EL (cell line): ENCODE data around the gene MAMLD1.

ENCODE experiments used
- DNase-seq: peaks from one replicate; pipeline ENCODE4 v3.0.0-alpha.2; 2016

The MAMLD1 gene

DNA sequence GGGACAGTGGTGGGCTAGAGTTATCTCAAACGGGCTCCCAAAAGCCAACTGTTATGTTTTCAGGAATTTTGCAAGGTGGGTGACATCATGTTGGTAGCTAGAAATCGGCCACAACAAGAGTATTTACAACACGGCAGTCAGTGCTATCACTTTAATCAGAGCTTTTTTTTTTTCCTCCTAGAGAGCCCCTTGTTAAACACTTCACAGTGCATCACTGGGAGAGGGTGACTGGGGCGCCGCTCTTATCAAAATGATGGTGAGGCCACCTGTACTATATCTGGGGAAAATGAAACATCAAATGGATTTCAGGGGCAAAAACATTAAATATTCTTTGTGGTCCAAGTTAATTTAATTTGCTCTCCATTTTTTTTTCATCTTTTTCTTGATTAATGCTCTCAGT is 44.9 kb downstream of the MAMLD1 start:
- no peak for DNase-seq

DNA sequence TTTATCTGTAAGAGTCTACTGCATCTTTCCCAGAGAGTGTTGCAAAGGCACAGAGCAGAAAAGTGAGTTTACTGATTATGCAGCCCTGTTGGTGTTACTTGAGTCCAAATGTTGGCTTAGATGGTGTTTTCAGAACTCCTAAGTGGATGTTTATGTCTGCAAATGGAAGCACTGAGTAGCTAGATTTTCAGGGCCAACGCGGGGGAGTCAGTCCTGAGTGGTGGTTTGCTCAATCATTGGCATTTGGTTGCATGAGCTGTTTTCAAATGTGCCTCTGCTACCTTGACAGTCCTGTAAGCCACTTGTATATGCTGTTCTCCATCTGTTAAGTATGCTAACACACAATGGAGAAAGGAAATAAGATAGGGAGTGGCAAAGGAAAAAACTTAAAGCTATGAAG is 45.4 kb downstream of the MAMLD1 start:
- DNase-seq: no peak

DNA sequence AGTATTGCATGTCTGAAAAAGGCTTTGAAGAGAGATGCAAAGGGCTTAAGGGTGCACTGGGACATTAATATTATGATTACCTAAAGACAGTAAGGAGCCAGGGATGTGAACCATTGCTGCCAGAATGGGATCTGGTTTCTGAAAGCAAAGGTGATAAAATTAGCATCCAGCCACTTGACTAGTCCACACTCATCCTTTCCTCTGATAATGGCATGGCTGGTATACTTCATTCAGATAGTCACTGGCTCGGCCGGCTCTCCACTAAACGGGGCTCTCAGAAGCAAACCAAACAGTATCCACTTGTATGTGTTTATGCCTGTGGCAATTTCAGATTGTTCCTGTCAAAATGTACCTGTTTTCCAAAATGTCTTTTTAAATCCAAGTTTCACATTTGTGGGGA is 46.4 kb downstream of the MAMLD1 start:
- DNase-seq: no peak

DNA sequence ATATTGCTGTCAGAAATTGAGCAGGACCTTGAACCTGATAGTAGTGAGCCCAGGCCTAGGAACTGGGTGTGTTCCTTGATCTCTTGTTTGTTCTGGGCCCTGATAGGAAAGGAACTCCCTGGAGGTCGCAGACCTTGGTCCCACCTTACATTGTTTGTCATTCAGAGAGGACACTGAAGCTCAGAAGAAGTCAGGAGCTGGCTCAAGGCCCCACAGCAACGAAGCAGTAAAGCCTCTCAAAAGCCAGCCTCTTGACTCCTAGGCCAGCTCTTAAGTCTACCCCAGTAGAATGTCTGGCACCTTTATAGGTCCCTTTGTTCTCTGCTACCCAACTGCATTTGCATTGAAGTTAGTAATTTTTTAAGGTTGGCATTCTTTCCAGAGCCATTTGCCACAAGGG is 46.8 kb downstream of the MAMLD1 start:
- no peak for DNase-seq

DNA sequence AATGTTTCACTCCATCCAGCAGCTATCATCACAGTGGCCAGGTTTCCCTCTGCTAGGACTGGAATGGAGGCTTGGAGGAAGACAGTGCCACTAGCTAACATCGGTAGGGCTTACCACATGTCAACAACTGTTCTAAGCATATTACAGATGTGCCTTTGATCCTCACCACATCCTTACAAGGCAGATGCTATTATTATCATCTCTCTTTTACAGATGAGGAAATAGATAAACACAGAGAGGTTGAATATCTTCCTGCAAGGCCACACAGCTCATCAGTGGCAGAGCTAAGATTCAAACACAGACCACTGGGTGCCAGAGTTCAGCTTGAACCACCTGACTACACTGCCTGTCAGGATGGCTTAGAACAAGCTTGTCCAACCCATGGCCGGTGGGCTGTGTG is 47.4 kb downstream of the MAMLD1 start:
- no peak for DNase-seq

DNA sequence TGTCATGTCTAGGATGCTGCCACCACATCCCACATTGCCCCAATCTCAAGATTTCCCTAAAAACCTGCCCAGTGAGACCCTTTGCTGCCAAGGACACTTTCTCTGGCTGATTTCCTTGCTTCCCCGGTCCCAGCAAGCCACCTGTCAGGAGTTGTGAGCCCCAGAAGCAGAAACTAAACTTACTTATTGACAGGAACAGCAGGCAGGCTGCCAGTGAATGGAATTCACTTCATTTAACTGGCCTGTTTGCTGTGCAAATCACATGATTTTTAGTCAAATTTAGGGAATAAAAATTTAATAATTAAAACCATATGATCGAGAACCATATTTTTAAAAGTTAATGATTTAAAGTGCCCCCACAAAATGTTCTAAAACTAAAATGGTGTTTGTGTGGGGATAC is 48.5 kb downstream of the MAMLD1 start:
- no peak for DNase-seq

DNA sequence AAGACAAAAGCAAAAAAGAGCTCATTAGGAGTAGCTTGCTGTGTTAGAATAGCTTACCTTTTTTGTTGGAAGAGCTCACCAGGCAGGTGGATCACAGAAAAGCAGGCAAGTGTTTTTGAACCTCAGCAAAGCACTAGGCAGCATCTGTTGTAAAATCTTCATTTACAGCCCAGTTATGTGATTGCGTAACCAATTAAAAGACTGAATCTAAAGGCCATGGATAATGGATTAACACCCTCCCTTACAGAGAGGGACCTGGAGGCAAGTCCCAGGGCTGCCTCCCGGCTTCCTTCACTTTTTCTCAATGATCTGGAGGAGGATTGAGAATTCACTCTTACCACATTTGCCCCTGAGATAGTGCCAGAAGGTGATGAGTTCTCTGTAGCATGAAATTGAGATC is 51.1 kb downstream of the MAMLD1 start:
- no peak for DNase-seq

DNA sequence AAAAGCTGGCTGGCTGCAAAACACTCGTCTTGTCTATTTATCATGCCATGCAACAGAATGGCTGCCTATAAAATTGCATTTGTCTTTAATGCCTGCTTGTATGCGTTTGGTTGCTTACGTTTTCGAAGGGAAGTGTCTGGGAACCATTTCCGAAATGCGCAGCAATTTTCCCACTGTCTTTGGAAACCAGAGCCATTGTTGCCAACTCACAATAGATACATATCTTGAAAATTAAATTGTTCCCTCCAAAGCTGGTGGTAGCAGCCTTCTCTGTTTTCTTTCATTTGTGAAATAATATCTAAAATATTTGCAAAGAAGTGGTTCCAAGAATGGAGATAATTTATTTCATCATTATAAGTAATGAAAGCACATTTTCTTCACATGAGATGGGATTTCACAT is 53.4 kb downstream of the MAMLD1 start:
- DNase-seq: no peak

DNA sequence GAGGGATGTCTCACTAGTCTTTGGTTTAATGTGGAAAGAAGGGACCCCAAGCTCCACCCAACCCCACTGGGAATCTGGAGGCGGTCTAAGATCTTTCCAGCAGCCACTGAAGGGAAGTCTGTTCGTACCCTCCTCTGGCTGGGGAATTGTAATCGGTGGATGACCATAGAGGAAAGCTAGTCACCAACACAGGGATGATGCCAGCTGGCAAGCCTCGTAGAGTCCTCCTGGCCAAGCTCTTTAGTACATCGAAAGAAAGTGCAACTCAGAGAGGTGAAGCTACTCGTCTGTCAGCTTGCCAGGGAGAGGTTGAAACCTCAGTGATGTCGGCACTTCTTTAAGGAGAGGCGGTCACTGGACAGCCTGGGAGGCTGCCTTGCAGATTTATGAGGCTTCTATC is 58.7 kb downstream of the MAMLD1 start:
- DNase-seq: no peak

DNA sequence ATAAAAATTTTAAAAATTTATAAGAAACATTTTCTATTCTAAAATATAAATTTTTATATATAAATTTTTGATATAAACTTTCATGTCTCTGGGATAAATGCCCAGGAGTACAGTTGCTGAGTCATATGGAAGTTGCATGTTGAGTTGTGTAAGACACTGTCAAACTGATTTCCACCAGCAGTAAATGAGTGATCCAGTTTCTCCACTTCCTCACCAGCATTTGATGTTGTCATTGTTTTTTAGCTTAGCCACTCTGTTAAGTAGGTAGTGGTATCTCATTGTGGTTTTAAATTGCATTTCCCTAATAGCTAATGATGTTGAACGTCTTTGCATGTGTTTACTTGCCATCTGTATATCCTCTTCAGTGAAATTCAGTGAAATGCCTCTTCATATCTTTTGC is 66.5 kb downstream of the MAMLD1 start:
- DNase-seq: peak; percentile 66

DNA sequence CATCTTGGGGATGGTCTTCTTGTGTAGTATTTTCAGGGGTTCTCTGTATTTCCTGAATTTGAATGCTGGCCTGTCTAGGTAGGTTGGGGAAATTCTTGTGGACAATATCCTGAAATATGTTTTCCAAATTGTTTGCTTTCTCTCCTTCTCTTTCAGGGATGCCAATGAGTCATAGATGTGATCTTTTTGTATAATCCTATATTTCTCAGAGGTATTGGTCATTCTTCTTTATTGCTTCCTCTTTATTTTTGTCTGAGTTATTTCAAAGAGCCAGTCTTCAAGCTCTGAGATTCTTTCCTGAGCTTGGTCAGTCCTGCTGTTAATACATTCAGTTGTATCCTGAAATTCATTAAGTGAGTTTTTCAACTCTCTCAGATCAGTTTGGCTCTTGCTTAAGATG is 73.1 kb downstream of the MAMLD1 start:
- DNase-seq: no peak

DNA sequence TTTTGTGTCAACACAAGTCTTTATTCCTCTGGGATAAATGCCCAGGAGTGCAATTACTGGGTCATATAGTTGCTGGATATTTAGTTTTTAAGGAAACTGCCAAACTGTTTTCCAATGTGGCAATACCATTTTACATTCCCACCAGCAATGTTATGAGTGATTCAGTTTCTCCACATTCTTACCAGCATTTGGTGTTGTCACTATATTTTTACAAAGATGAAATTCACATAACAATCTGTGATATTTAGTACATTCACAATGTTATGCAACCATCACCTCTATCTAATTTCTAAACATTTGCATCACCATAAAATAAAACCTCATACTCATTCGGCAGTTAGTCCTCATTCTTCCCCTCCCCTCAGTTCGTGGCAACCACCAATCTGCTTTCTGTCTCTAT is 75.0 kb downstream of the MAMLD1 start:
- DNase-seq: no peak

DNA sequence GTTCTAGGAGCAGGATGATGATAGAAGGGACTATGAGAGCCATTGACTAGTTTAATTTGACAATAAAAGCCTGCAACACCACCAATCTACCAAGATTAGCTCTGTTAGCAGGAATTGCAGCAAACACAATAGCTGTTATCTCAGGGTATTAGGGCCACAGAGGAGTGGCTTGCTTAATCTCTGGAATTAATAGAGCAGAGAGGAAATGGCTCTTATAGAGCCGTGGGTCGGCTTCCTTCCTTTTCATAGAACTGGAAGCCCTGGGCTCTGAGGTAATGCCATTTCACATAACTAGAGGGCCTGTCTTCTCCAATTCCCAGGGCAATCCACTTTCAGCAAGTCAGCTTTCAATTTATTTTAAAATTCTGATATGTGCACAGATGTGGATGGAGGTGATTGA is 83.0 kb downstream of the MAMLD1 start:
- DNase-seq: no peak

DNA sequence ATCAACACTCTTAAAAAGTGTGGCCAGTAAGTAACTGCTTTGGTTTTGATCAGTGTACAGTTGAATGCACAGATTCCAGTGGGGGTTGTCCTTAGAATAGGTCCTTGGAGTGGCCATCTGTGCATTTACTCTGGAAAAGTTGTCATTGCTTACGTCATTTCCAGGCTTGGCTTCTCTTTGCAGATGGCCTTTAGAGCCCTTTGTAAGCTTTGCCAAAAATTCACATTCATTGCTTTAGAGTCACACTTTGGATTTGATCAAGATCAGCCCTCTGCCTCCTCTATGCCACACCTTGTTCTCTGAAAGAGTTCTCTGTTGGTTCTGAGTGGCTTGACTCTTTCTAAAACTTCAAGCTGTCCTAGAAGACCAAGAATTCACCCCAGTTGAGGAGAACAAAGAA is 83.9 kb downstream of the MAMLD1 start:
- no peak for DNase-seq

DNA sequence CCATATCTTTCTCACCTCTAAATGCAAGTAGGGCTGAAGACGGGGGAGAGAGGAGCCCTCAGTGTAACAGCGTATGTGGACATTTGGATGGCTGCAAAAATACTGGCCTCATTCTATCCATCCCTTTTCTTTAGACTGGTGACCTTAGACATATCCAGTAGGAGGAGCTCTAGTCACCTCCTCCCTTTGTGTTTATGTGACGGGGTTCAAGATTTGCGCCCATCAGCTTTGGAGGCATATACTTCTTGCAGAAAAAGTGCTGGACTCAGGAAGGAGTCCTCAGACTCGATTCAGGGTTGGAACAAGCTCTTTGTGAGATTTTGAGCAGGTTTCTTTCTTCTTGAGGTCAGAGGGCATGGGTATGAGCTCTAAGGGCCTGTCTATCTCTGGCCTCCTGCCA is 86.2 kb downstream of the MAMLD1 start:
- DNase-seq: no peak

DNA sequence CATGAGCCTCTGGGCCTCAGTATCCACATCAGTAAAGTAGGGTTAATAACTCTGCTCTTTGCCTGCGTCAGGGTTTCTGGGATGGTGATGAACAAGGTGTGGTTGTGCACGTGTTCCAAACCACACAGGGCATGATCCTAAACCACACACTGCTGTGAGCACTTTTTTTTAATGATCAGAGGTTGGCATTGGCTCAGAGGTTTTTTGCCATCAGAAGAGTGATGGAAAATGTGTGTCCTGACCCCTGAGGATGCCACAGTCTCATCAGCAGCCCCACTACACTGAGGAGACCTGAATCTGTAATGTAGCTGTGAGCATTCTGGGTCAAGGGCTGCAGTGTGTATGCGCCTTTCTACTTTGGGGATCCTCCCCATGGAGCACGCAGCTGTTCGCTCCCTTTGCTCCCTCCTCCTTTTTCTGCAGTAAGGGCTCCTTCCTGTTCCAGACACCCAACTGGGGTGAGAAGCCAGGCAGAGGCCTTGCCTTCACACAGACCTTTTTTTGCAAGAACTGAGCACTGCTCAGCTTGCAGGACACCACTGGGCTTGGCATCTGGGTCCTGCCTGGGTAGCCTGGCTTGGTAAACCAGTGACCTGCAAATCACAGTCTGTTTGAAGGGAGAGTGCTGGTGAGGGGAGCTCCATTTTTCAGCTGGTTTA is 87.5 kb downstream of the MAMLD1 start:
- DNase-seq: no peak

DNA sequence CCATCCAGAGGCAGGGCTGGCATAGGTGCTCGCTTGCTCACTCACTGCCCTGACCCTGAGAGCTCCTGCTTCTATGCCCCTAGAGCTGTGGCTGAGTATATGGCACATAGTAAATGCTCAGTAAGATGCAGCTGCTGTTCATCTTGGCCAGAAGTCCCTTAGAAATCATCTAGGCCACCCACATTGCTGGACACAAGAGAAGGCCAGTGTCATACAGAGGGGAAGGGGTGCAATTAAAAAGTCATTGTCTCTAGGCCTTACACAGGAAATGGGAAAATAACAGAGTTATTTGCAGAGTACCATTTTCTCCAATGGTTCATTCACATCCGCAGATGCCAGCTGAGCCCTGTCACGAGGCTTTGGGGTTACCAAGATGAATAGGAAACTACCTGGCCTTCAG is 88.8 kb downstream of the MAMLD1 start:
- DNase-seq: no peak

DNA sequence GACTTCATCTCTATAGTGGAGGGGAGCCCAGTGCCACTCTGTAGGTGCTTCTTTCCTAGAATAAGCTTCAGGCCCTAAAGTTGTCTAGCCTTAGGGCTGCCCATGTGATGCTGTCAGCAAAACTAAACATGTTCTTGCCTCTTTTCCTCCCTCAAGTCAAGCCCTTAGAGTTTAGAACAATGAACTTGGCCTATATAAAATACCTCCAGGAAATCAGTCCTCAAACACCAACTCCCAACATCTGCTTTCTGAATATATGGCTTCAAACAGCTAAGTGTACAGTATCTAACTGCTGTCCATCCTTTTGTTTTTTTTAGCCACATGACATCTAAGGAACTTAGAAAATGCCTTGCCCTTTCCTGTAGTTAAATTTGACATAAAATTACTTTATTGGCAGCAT is 91.0 kb downstream of the MAMLD1 start:
- DNase-seq: no peak

DNA sequence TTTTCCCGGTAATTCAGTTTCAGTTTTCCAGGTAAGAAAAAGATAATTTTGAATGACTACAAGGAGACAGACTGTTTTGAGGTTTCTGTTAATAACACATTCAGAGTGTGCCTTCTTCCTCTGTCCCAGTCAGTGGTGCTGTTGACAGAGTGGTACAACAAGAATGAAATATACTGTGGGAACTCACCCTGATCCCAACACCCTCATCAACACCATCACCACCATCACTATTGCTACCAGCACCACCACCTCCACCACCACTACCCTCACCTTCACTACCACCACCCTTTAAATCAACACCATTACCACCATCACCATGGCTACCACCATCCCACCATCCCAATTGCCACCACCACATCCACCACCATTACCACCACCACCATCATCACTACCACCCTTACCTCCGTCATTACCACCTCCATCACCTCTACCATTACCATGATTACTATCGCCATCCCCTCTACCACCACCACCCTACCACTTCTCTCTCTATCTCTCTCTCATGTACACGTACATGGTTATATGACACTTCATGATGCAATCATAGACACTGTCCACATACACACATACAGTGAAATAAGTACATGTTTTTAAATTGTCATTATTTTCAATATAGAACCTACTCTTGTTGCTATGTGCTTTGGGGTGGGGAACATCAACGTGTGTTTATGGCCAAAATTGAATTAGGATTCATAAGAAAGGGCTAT is 91.5 kb downstream of the MAMLD1 start:
- no peak for DNase-seq

DNA sequence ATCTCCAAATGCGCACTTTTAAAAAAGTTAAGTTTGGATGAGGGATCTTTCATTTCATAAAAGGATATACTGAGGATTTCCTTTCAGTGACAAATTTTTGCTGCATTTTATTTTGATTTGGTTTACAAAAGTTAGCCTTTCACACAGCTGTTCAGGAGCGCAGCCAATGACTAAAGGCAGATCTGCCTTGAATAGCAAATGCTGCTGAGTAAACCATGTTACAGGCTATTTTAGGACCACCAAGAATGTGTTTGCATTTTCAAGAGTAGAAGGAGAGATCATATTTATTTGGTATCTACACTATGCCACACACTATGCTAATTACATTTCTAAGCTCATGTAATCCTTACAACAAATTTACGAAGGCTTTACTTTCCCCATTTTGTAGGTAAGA is 92.1 kb downstream of the MAMLD1 start:
- DNase-seq: no peak

DNA sequence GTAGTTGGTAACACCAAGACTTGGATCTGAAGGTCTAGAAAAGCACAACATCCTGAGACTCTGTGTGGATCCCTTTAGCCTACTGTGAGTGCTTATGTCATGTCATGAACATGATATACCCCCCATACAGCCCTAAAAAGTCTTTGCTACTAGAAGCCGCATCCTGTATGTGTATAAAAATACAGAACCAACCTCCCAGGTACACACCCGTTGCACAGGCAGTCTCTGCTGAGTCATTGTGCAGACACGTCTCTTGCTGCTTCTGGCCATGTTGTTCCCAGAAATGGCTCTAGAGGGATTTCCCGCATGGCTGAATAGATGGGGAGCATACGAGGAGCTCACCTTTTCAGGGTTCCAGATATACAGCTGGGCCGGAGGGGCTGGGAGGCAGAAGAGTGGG is 93.3 kb downstream of the MAMLD1 start:
- DNase-seq: no peak

DNA sequence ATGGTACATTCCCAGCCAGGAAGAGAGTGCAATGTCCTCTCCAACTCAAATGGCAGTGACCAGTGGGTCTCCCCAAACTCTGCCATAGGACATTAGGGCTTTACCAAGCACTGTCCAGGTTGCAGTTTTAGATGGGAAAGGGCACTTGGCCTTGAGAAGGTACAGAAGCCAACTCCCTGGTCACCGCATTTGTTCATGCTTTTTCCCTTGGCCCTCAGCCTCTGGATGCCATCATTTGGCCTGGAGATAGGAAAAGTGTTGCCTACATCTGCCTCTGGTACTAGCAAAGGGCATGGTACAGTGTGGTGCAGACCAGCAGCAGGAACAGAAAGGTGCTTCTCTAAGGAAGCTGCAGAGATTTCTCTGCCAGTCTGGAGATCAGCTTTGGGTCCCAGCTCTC is 93.8 kb downstream of the MAMLD1 start:
- no peak for DNase-seq

DNA sequence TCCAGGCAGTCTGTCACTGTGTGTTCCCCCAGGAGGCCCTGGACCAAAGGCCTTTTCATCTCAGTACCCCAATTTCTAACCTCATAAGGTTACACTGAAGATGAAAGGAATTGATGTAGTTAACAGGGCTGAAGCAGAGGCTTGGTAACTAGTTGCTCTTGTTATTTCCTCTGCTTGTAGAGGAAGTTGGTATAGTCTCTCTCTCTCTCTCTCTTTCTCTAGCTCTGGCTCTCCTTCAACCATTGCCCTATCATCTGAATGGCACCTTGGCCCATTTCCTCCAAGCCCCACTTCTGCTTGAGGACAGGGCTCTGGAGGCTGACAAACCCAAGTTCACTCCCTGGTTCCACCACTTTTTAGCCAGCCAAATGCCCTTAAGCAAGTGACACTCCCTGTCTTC is 96.1 kb downstream of the MAMLD1 start:
- no peak for DNase-seq

DNA sequence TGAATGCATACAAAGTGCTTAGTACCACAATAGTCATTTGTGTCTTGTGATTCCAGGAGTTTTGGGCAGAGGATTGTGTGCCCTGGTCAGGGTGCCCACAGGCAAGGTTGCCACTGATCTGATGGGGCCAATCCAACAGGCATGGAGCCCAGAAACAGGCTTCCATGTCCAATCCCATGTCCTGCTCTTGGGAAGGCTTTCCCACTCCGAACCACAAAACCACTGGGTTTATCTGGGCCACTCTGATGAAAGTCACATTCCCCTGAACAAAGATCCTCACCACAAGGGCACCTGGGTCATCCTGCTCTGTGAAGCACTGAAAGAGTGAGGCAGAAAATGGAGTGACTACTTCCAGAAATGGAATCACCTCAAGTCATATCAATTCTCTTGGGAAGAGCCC is 96.9 kb downstream of the MAMLD1 start:
- DNase-seq: no peak

DNA sequence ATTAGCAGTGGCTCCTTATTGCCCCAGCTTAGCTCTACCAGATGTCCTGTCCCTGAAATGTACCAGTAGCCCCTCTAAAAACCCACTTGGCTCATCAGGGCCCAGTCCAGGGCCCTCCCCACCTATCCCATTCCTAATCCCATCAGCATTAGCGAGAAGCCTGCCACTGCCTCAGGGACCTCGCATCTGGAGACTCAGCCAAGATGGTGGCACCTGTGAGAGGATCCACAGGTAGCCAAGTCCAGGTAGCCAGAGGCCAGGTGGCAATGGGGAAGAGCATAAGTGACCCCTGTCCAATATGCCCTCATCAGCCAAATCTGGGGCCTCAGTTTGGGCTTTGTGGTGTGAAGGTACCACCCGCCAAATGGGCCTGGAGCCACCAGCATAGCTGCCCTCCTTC is 97.7 kb downstream of the MAMLD1 start:
- no peak for DNase-seq
